HG03103 (cell line): ENCODE measurements around the gene TRIM33.
"Not testable (repeated sequence)": the region's sequence is repeated elsewhere in the genome, so short reads cannot be mapped to it uniquely, and the experiment has no call there.

Experiments
- ATAC-seq: cut with Tn5 transposase; IDR thresholded peaks from one replicate; pipeline ENCODE4 v1.9.1; 2021; ENCODE audit warnings: low read depth; ENCODE audit not compliant: unreplicated experiment

TRIM33 gene

GRCh38 chr1:114363230-114363629 is 147.8 kb downstream of the TRIM33 start:
- ATAC-seq: not testable (repeated sequence)

- ATAC-seq: no peak
Measured at GRCh38 chr1:114359791-114360190, 151.2 kb downstream of the TRIM33 start.

- no peak for ATAC-seq
Measured at GRCh38 chr1:114355240-114355639, 155.8 kb downstream of the TRIM33 start.

- ATAC-seq: no peak
Measured at GRCh38 chr1:114353262-114353661, 157.7 kb downstream of the TRIM33 start.

GRCh38 chr1:114352797-114353196 is 158.2 kb downstream of the TRIM33 start:
- no peak for ATAC-seq

GRCh38 chr1:114350731-114351445 is 160.1 kb downstream of the TRIM33 start:
- no peak for ATAC-seq

GRCh38 chr1:114349891-114350605 is 161.0 kb downstream of the TRIM33 start:
- no peak for ATAC-seq

GRCh38 chr1:114347431-114348209 is 163.4 kb downstream of the TRIM33 start:
- no peak for ATAC-seq

- peak; percentile 96 for ATAC-seq
Measured at GRCh38 chr1:114346480-114347029, 164.4 kb downstream of the TRIM33 start.

- ATAC-seq: peak; percentile 27
Measured at GRCh38 chr1:114345930-114346479, 165.0 kb downstream of the TRIM33 start.

- no peak for ATAC-seq
Measured at GRCh38 chr1:114344656-114345055, 166.3 kb downstream of the TRIM33 start.
